Nephron (organoid): ENCODE data around the gene SALL3.

Experiments used
- H3K27ac Mint-ChIP-seq, 3 experiments: 2 replicates each; pipeline ENCODE4 v1.8.0; 2020; ENCODE audit warnings: mixed read lengths in 3 of 3, mild to moderate bottlenecking in 2 of 3, moderate library complexity in 1 of 3
- H3K27me3 Mint-ChIP-seq: 2 replicates; pipeline ENCODE4 v1.8.0; 2021; ENCODE audit warnings: low read depth, mild to moderate bottlenecking, moderate library complexity, mixed read lengths
- H3K36me3 Mint-ChIP-seq: 2 replicates; pipeline ENCODE4 v1.8.0; 2020; ENCODE audit warnings: low read depth, mixed read lengths
- H3K4me1 Mint-ChIP-seq: 2 replicates; pipeline ENCODE4 v1.8.0; 2020; ENCODE audit warnings: mixed read lengths
- H3K4me3 Mint-ChIP-seq, 3 experiments: 2 replicates each; pipeline ENCODE4 v1.8.0; 2020; ENCODE audit warnings: mild to moderate bottlenecking in 3 of 3, mixed read lengths in 3 of 3, moderate library complexity in 2 of 3
- H3K9me3 Mint-ChIP-seq: 2 replicates; pipeline ENCODE4 v1.8.0; 2020; ENCODE audit warnings: mixed read lengths
- TF ChIP-seq, protein P1 (sequence below), 3 experiments: fragments of 200-600 bp; sonication (generic); IDR thresholded peaks; one replicate each; pipeline ENCODE4 v1.5.0; 2021; ENCODE audit warnings: antibody characterized with exemption in 3 of 3; ENCODE audit not compliant: unreplicated experiment in 3 of 3

SALL3 gene

DNA sequence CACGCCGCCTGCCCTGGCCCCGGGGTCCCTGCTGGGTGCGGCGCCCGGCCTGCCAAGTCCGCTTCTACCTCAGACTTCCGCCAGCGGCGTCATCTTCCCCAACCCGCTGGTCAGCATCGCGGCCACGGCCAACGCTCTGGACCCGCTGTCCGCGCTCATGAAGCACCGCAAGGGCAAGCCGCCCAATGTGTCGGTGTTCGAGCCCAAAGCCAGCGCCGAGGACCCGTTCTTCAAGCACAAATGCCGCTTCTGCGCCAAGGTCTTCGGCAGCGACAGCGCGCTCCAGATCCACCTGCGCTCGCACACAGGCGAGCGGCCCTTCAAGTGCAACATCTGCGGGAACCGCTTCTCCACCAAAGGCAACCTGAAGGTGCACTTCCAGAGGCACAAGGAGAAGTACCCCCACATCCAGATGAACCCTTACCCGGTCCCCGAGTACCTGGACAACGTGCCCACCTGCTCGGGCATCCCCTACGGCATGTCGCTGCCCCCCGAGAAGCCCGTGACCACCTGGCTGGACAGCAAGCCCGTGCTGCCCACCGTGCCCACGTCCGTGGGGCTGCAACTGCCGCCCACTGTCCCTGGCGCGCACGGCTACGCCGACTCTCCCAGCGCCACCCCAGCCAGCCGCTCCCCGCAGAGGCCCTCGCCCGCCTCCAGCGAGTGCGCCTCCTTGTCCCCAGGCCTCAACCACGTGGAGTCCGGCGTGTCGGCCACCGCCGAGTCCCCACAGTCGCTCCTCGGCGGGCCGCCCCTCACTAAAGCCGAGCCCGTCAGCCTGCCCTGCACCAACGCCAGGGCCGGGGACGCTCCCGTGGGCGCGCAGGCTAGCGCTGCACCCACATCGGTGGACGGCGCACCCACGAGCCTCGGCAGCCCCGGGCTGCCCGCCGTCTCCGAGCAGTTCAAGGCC is 13.7 kb downstream of the SALL3 start:
- no peak overlapping the region for H3K4me3 Mint-ChIP-seq
- peaks cover 37% of the 10 kb centered on the region for H3K27me3 Mint-ChIP-seq
- no peak overlapping the region for H3K27ac Mint-ChIP-seq
- H3K36me3 Mint-ChIP-seq, result peaks cover 22% of the 10 kb centered on the region
- TF ChIP-seq, protein P1, sequence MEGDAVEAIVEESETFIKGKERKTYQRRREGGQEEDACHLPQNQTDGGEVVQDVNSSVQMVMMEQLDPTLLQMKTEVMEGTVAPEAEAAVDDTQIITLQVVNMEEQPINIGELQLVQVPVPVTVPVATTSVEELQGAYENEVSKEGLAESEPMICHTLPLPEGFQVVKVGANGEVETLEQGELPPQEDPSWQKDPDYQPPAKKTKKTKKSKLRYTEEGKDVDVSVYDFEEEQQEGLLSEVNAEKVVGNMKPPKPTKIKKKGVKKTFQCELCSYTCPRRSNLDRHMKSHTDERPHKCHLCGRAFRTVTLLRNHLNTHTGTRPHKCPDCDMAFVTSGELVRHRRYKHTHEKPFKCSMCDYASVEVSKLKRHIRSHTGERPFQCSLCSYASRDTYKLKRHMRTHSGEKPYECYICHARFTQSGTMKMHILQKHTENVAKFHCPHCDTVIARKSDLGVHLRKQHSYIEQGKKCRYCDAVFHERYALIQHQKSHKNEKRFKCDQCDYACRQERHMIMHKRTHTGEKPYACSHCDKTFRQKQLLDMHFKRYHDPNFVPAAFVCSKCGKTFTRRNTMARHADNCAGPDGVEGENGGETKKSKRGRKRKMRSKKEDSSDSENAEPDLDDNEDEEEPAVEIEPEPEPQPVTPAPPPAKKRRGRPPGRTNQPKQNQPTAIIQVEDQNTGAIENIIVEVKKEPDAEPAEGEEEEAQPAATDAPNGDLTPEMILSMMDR (IDR thresholded peaks at IDR 0.05; ENCODE audit: unreplicated experiment in 3 of 3), result no peak
- peaks cover 5% of the 10 kb centered on the region for H3K9me3 Mint-ChIP-seq
- H3K4me1 Mint-ChIP-seq, result no peaks in the 10 kb centered on the region

DNA sequence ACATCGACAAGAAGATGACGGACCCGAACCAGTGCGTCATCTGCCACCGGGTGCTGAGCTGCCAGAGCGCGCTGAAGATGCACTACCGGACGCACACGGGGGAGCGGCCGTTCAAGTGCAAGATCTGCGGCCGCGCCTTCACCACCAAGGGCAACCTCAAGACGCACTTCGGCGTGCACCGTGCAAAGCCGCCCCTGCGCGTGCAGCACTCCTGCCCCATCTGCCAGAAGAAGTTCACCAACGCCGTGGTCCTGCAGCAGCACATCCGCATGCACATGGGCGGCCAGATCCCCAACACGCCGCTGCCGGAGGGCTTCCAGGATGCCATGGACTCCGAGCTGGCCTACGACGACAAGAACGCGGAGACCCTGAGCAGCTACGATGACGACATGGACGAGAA is 14.4 kb downstream of the SALL3 start:
- TF ChIP-seq, protein P1 (IDR thresholded peaks at IDR 0.05; ENCODE audit: unreplicated experiment in 3 of 3), result no peak
- peaks cover 5% of the 10 kb centered on the region for H3K9me3 Mint-ChIP-seq

DNA sequence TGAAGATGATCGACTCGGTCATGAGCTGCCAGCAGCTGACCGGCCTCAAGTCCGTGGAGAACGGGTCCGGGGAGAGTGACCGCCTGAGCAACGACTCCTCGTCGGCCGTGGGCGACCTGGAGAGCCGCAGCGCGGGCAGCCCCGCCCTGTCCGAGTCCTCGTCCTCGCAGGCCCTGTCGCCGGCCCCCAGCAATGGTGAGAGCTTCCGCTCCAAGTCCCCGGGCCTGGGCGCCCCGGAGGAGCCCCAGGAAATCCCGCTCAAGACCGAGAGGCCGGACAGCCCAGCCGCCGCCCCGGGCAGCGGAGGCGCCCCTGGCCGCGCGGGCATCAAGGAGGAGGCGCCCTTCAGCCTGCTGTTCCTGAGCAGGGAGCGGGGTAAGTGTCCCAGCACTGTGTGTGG is 14.9 kb downstream of the SALL3 start:
- Mint-ChIP-seq H3K27ac (no peak overlapping the region), H3K27me3 (peaks cover 36% of the 10 kb centered on the region), H3K9me3 (peaks cover 5% of the 10 kb centered on the region), H3K4me3 (no peak overlapping the region), H3K4me1 (no peaks in the 10 kb centered on the region), H3K36me3 (peaks cover 33% of the 10 kb centered on the region)
- TF ChIP-seq, protein P1 (IDR thresholded peaks at IDR 0.05; ENCODE audit: unreplicated experiment in 3 of 3), result no peak

More for the DNA sequence above, 14.4 kb downstream of the SALL3 start:
- Mint-ChIP-seq H3K36me3 (peaks cover 29% of the 10 kb centered on the region), H3K4me1 (no peaks in the 10 kb centered on the region), H3K4me3 (no peak overlapping the region), H3K27ac (no peak overlapping the region), H3K27me3 (peaks cover 33% of the 10 kb centered on the region)

DNA sequence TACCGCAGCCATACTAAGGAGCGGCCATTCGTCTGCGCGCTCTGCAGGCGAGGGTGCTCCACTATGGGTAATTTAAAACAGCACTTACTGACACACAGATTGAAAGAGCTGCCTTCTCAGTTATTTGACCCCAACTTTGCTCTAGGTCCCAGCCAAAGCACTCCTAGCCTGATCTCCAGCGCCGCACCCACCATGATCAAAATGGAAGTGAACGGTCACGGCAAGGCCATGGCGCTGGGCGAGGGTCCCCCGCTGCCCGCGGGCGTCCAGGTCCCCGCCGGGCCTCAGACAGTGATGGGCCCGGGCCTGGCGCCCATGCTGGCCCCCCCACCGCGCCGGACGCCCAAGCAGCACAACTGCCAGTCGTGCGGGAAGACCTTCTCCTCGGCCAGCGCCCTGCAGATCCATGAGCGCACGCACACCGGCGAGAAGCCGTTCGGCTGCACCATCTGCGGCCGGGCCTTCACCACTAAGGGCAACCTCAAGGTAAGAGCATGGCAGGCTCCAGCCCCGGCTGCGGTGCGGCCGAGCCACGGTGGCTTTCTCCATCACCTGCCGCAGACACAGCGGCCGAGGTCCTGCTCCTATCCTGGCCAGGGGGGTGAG is 15.5 kb downstream of the SALL3 start:
- H3K36me3 Mint-ChIP-seq, result peaks cover 33% of the 10 kb centered on the region

DNA sequence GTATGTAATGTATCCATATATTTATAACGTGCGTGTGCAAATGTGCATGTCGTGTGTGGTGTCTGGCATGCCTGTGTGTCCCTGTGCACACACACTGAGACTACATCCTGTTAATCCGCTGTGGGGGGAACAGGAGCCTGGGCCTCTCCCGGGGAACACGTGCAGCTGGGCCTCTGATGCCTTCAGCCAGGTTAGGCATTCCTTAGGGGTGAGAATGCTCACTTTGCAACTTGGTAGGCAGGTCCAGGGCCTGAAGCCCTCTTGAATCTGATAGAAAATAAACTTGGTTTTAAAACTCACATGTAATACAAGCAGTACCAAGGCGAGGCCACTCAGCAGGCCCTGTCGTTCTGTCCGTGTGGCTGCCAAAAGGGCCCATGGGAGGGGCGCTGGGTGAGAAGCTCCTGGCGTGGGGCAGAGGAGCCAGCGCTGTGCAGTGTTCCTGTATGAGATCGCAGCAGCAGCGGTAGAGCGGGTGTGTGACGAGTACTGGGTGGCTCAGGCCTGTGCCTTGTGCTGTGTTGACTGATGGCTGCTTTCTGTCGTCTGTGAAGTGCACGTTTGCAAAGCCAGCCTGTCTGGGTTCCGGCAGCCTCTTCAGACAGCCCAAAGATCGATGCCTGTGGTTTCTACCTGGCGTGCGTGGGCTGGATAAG is 16.2 kb downstream of the SALL3 start:
- TF ChIP-seq, protein P1 (IDR thresholded peaks at IDR 0.05; ENCODE audit: unreplicated experiment in 3 of 3), result no peak
- no peaks in the 10 kb centered on the region for H3K4me1 Mint-ChIP-seq
- H3K36me3 Mint-ChIP-seq, result peaks cover 33% of the 10 kb centered on the region
- H3K4me3 Mint-ChIP-seq, result no peak overlapping the region
- peaks cover 5% of the 10 kb centered on the region for H3K9me3 Mint-ChIP-seq
- no peak overlapping the region for H3K27ac Mint-ChIP-seq
- peaks cover 24% of the 10 kb centered on the region for H3K27me3 Mint-ChIP-seq

More for the DNA sequence above, 15.5 kb downstream of the SALL3 start:
- H3K27me3 Mint-ChIP-seq, result peaks cover 32% of the 10 kb centered on the region
- no peak overlapping the region for H3K27ac Mint-ChIP-seq
- TF ChIP-seq, protein P1 (IDR thresholded peaks at IDR 0.05; ENCODE audit: unreplicated experiment in 3 of 3), result no peak
- no peaks in the 10 kb centered on the region for H3K4me1 Mint-ChIP-seq
- H3K4me3 Mint-ChIP-seq, result no peak overlapping the region
- H3K9me3 Mint-ChIP-seq, result peaks cover 5% of the 10 kb centered on the region
